ENCODE data around the gene ZNF805. TPM values are rescaled to one million over a fixed set of nuclear protein-coding genes. Genes with fewer than 3 reads are reported as not detected.
"Not testable (repeated sequence)": the region's sequence is repeated elsewhere in the genome, so short reads cannot be mapped to it uniquely, and the experiment has no call there.

Gene ZNF805
- total and polyA plus RNA-seq, 2 donors = 2.3 to 48.0 TPM

GRCh38 chr19:57244513-57244912, 4.1 kb downstream of the ZNF805 start:
- H3K4me1 ChIP-seq (ENCODE audit: insufficient read depth) = no peaks in the 10 kb centered on the region
- H3K36me3 ChIP-seq (ENCODE audit: insufficient read depth) = peaks cover 7% of the 10 kb centered on the region
- 85% methylated on average over 5 of the region's 5 CpGs for WGBS
- no peak for DNase-seq (ENCODE audit: extremely low spot score)
- no peak overlapping the region for H3K4me3 ChIP-seq (ENCODE audit: low read depth, low read length)
- no peak overlapping the region for H3K27ac ChIP-seq (ENCODE audit: low read depth)

- no peak for DNase-seq (ENCODE audit: extremely low spot score)
- peaks cover 9% of the 10 kb centered on the region for H3K36me3 ChIP-seq (ENCODE audit: insufficient read depth)
- H3K4me1 ChIP-seq (ENCODE audit: insufficient read depth) = no peaks in the 10 kb centered on the region
- 96% methylated on average over 5 of the region's 5 CpGs for WGBS
- no peak overlapping the region for H3K4me3 ChIP-seq (ENCODE audit: low read depth, low read length)
- H3K27ac ChIP-seq (ENCODE audit: low read depth) = no peak overlapping the region
Observed at GRCh38 chr19:57245066-57245465, 4.6 kb downstream of the ZNF805 start.

- WGBS = 86% methylated on average over 6 of the region's 6 CpGs
- no peak for DNase-seq (ENCODE audit: extremely low spot score)
- Histone ChIP-seq H3K27ac (ENCODE audit: low read depth) (no peak overlapping the region), H3K4me3 (ENCODE audit: low read depth, low read length) (no peak overlapping the region), H3K36me3 (ENCODE audit: insufficient read depth) (peaks cover 14% of the 10 kb centered on the region), H3K4me1 (ENCODE audit: insufficient read depth) (no peaks in the 10 kb centered on the region)
Observed at GRCh38 chr19:57245959-57246358, 5.5 kb downstream of the ZNF805 start.

GRCh38 chr19:57248646-57249045, 8.2 kb downstream of the ZNF805 start:
- no peak overlapping the region for H3K4me3 ChIP-seq (ENCODE audit: low read depth, low read length)
- no peak for DNase-seq (ENCODE audit: extremely low spot score)
- no peaks in the 10 kb centered on the region for H3K4me1 ChIP-seq (ENCODE audit: insufficient read depth)
- H3K27ac ChIP-seq (ENCODE audit: low read depth) = no peak overlapping the region
- H3K36me3 ChIP-seq (ENCODE audit: insufficient read depth) = peaks cover 19% of the 10 kb centered on the region
- WGBS = 92% methylated on average over 6 of the region's 6 CpGs

GRCh38 chr19:57249329-57249728, 8.9 kb downstream of the ZNF805 start:
- WGBS = 37% methylated on average over 1 of the region's 1 CpG
- no peak overlapping the region for H3K4me3 ChIP-seq (ENCODE audit: low read depth, low read length)
- H3K27ac ChIP-seq (ENCODE audit: low read depth) = no peak overlapping the region
- no peak for DNase-seq (ENCODE audit: extremely low spot score)
- peaks cover 19% of the 10 kb centered on the region for H3K36me3 ChIP-seq (ENCODE audit: insufficient read depth)
- H3K4me1 ChIP-seq (ENCODE audit: insufficient read depth) = no peaks in the 10 kb centered on the region

- not testable (repeated sequence) for H3K27ac ChIP-seq (ENCODE audit: low read depth); DNase-seq (ENCODE audit: extremely low spot score); H3K4me1 ChIP-seq (ENCODE audit: insufficient read depth); H3K4me3 ChIP-seq (ENCODE audit: low read depth, low read length)
- WGBS = 96% methylated on average over 11 of the region's 11 CpGs
- H3K36me3 ChIP-seq (ENCODE audit: insufficient read depth) = peaks cover 14% of the 10 kb centered on the region
Observed at GRCh38 chr19:57253767-57254166, 13.3 kb downstream of the ZNF805 start.

- Histone ChIP-seq H3K4me1 (ENCODE audit: insufficient read depth) (no peaks in the 10 kb centered on the region), H3K27ac (ENCODE audit: low read depth) (no peak overlapping the region), H3K36me3 (ENCODE audit: insufficient read depth) (no peaks in the 10 kb centered on the region), H3K4me3 (ENCODE audit: low read depth, low read length) (no peak overlapping the region)
- DNase-seq (ENCODE audit: extremely low spot score) = no peak
- 87% methylated on average over 3 of the region's 3 CpGs for WGBS
Observed at GRCh38 chr19:57262044-57262443, 21.6 kb downstream of the ZNF805 start.

- H3K4me3 ChIP-seq (ENCODE audit: low read depth, low read length) = no peak overlapping the region
- DNase-seq (ENCODE audit: extremely low spot score) = no peak
- H3K4me1 ChIP-seq (ENCODE audit: insufficient read depth) = no peaks in the 10 kb centered on the region
- no peak overlapping the region for H3K27ac ChIP-seq (ENCODE audit: low read depth)
- 100% methylated on average over 1 of the region's 1 CpG for WGBS
- no peaks in the 10 kb centered on the region for H3K36me3 ChIP-seq (ENCODE audit: insufficient read depth)
Observed at GRCh38 chr19:57263244-57263741, 22.9 kb downstream of the ZNF805 start.

- Histone ChIP-seq H3K36me3 (ENCODE audit: insufficient read depth) (no peaks in the 10 kb centered on the region), H3K4me1 (ENCODE audit: insufficient read depth) (no peaks in the 10 kb centered on the region)
- 78% methylated on average over 3 of the region's 3 CpGs for WGBS
Observed at GRCh38 chr19:57267291-57267690, 26.9 kb downstream of the ZNF805 start.

GRCh38 chr19:57269515-57270250, 29.3 kb downstream of the ZNF805 start:
- Histone ChIP-seq H3K4me1 (ENCODE audit: insufficient read depth) (no peaks in the 10 kb centered on the region), H3K4me3 (ENCODE audit: low read depth, low read length) (no peak overlapping the region), H3K36me3 (ENCODE audit: insufficient read depth) (no peaks in the 10 kb centered on the region), H3K27ac (ENCODE audit: low read depth) (no peak overlapping the region)
- DNase-seq (ENCODE audit: extremely low spot score) = no peak
- WGBS = 87% methylated on average over 4 of the region's 4 CpGs

More at GRCh38 chr19:57267291-57267690, 26.9 kb downstream of the ZNF805 start:
- no peak overlapping the region for H3K4me3 ChIP-seq (ENCODE audit: low read depth, low read length)
- DNase-seq (ENCODE audit: extremely low spot score) = no peak
- H3K27ac ChIP-seq (ENCODE audit: low read depth) = no peak overlapping the region

- Histone ChIP-seq H3K27ac (ENCODE audit: low read depth) (no peak overlapping the region), H3K36me3 (ENCODE audit: insufficient read depth) (no peaks in the 10 kb centered on the region), H3K4me3 (ENCODE audit: low read depth, low read length) (no peak overlapping the region), H3K4me1 (ENCODE audit: insufficient read depth) (no peaks in the 10 kb centered on the region)
- no peak for DNase-seq (ENCODE audit: extremely low spot score)
- 95% methylated on average over 8 of the region's 8 CpGs for WGBS
Observed at GRCh38 chr19:57271280-57271679, 30.8 kb downstream of the ZNF805 start.

GRCh38 chr19:57273014-57273413, 32.6 kb downstream of the ZNF805 start:
- 89% methylated on average over 1 of the region's 1 CpG for WGBS
- no peak for DNase-seq (ENCODE audit: extremely low spot score)
- H3K27ac ChIP-seq (ENCODE audit: low read depth) = no peak overlapping the region
- H3K36me3 ChIP-seq (ENCODE audit: insufficient read depth) = no peaks in the 10 kb centered on the region
- no peaks in the 10 kb centered on the region for H3K4me1 ChIP-seq (ENCODE audit: insufficient read depth)
- H3K4me3 ChIP-seq (ENCODE audit: low read depth, low read length) = no peak overlapping the region

- no peaks in the 10 kb centered on the region for H3K36me3 ChIP-seq (ENCODE audit: insufficient read depth)
Observed at GRCh38 chr19:57276430-57276829, 36.0 kb downstream of the ZNF805 start.

GRCh38 chr19:57278481-57278880, 38.0 kb downstream of the ZNF805 start:
- not testable (repeated sequence) for H3K36me3 ChIP-seq (ENCODE audit: insufficient read depth); H3K4me1 ChIP-seq (ENCODE audit: insufficient read depth); H3K27ac ChIP-seq (ENCODE audit: low read depth); DNase-seq (ENCODE audit: extremely low spot score); H3K4me3 ChIP-seq (ENCODE audit: low read depth, low read length)
- WGBS = 75% methylated on average over 2 of the region's 2 CpGs

More at GRCh38 chr19:57276430-57276829, 36.0 kb downstream of the ZNF805 start:
- Histone ChIP-seq H3K4me1 (ENCODE audit: insufficient read depth) (no peaks in the 10 kb centered on the region), H3K4me3 (ENCODE audit: low read depth, low read length) (no peak overlapping the region), H3K27ac (ENCODE audit: low read depth) (no peak overlapping the region)
- DNase-seq (ENCODE audit: extremely low spot score) = no peak
- WGBS = 80% methylated on average over 1 of the region's 1 CpG

All from urinary bladder (tissue), 4 donors.